Testis (tissue), 3 donors: ENCODE measurements around the gene TTLL7. TPM values are rescaled to one million over a fixed set of nuclear protein-coding genes. Genes with fewer than 3 reads are reported as not detected.

Source experiments
- DNase-seq: peaks from one replicate; pipeline ENCODE4 v3.0.0-alpha.2; 2019
- H3K27ac ChIP-seq, 2 donors: fragments of 200-600 bp; sonication (generic); one replicate each; pipeline ENCODE4 v1.5.1; 2019
- H3K27me3 ChIP-seq: fragments of 200-600 bp; sonication (generic); one replicate; pipeline ENCODE4 v1.5.1; 2019
- H3K36me3 ChIP-seq: fragments of 200-600 bp; sonication (generic); one replicate; pipeline ENCODE4 v1.5.1; 2017; ENCODE audit warnings: low read depth; ENCODE audit errors: missing control alignments
- H3K4me1 ChIP-seq: fragments of 200-600 bp; sonication (generic); one replicate; pipeline ENCODE4 v1.5.1; 2019
- H3K4me3 ChIP-seq, 2 donors: fragments of 200-600 bp; sonication (generic); one replicate each; pipeline ENCODE4 v1.5.1; 2017 to 2019
- H3K9me3 ChIP-seq: fragments of 200-600 bp; sonication (generic); one replicate; pipeline ENCODE4 v1.5.1; 2017
- POLR2A ChIP-seq: fragments of 450-650 bp; IDR thresholded peaks from one replicate; pipeline ENCODE4 v1.6.1; 2017; ENCODE audit warnings: antibody characterized with exemption, mild to moderate bottlenecking, moderate library complexity
- WGBS, 2 donors: methylation state at CpG; one replicate each; pipeline ENCODE4 v1.1.5; 2018; 5-methylcytosine and 5-hydroxymethylcytosine counted together
- intact Hi-C: fragments of 100-400 bp; cut with DNase I; formaldehyde crosslinking; loops from one replicate; pipeline ENCODE4 v1.15.1; 2023; ENCODE audit warnings: low total_unique reads
- polyA plus RNA-seq: library from polyadenylated mRNA; stranded (reverse); fragments of 350-450 nt; fragmentation: Illumina TruSeq; extraction: RNeasy Lipid Tissue Mini Kit (QIAGEN cat#74804); gene quantifications from one replicate; pipeline ENCODE4 v1.2.3, GENCODE V29; 2014; ENCODE audit warnings: low read depth, low replicate concordance; ENCODE audit not compliant: insufficient read depth
- total RNA-seq, 2 donors: library from RNA; depleted of rRNA; stranded (reverse); fragments of >200 nt; gene quantifications; one replicate each; pipeline ENCODE4 v1.2.3, GENCODE V29; 2016
- TF ChIP-seq, protein P1 (sequence below), 3 experiments: fragments of 450-650 bp in 2 of 3; fragments of 200-600 bp in 1 of 3; sonication (generic) in 1 of 3; IDR thresholded peaks; one replicate each; pipeline ENCODE4 v1.5.1; 2016 to 2019; ENCODE audit warnings: antibody characterized with exemption in 3 of 3, mild to moderate bottlenecking in 2 of 3, moderate library complexity in 1 of 3

Gene TTLL7
- total and polyA plus RNA-seq, 3 donors from 2014 or later: 22.4 to 35.2 (median 28.6) TPM

DNA sequence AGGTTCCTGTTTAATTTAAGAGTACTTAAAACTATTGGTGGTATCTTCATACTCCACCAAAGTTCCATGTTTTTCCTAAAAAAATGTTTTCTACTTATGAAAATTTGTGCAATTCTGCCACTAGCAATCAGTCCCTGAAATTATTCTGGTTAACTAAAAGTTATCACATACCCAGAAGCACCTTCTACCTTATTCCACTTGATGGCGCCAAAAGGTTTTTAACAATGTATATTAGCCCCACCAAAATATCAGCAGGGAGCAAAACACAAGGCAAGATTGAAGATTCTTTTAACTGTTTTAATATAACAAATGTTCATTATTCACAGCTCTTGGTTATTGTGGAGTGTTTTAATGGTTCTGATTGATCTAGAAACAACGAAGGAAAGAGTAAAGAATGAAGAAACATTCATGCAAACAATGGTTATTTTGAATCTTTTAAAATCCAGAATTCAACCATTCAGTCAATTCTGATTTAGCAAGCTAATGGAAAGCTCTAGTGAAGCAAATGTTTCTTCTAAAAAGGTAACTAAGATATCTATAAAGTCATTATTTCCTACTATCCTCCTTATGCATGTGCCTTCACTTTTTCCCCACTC is 67.2 kb downstream of the TTLL7 start:
- DNase-seq: peak; percentile 30
- Histone ChIP-seq H3K4me1 (no peaks in the 10 kb centered on the region), H3K27ac (no peak overlapping the region), H3K9me3 (no peaks in the 10 kb centered on the region), H3K27me3 (no peaks in the 10 kb centered on the region), H3K36me3 (no peaks in the 10 kb centered on the region), H3K4me3 (no peak overlapping the region)
- TF ChIP-seq, protein P1, sequence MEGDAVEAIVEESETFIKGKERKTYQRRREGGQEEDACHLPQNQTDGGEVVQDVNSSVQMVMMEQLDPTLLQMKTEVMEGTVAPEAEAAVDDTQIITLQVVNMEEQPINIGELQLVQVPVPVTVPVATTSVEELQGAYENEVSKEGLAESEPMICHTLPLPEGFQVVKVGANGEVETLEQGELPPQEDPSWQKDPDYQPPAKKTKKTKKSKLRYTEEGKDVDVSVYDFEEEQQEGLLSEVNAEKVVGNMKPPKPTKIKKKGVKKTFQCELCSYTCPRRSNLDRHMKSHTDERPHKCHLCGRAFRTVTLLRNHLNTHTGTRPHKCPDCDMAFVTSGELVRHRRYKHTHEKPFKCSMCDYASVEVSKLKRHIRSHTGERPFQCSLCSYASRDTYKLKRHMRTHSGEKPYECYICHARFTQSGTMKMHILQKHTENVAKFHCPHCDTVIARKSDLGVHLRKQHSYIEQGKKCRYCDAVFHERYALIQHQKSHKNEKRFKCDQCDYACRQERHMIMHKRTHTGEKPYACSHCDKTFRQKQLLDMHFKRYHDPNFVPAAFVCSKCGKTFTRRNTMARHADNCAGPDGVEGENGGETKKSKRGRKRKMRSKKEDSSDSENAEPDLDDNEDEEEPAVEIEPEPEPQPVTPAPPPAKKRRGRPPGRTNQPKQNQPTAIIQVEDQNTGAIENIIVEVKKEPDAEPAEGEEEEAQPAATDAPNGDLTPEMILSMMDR (IDR thresholded peaks at IDR 0.05): peak; percentile 40 to 67 (median 56)
- TF ChIP-seq POLR2A: no peak
- intact Hi-C loops: loop anchor here (10.0 kb wide), 1 partner anchor 193 kb away; no protein-coding TSS in a partner anchor
- 27 to 30% methylated on average over 2 of the region's 2 CpGs for WGBS, 2 donors

DNA sequence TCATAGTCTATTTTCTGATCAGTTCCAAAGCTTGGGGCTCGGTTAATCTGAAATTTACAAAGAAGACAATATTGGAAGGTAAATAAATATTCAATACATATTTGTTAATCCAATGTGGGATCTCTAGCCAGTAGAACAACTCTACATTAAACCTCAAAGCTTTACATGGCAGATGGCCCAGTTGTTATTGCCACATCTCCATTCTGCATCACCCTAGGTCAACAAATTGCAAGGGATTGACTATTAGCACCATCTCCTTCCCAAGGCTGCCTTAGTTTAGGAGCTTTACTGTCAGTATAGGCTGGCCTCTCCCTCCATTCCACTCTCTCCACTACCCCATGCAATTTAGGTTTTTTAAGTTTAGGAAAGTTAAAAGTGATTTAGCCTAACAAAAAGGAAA is 69.7 kb downstream of the TTLL7 start:
- Histone ChIP-seq H3K9me3 (no peaks in the 10 kb centered on the region), H3K27ac (no peak overlapping the region), H3K27me3 (no peaks in the 10 kb centered on the region), H3K36me3 (no peaks in the 10 kb centered on the region), H3K4me1 (no peaks in the 10 kb centered on the region), H3K4me3 (no peak overlapping the region)
- intact Hi-C loops: no loop called here
- DNase-seq: no peak
- TF ChIP-seq, protein P1 (IDR thresholded peaks at IDR 0.05): no peak
- TF ChIP-seq POLR2A: no peak
- WGBS, 2 donors: 94 to 97% methylated on average over 1 of the region's 1 CpG

DNA sequence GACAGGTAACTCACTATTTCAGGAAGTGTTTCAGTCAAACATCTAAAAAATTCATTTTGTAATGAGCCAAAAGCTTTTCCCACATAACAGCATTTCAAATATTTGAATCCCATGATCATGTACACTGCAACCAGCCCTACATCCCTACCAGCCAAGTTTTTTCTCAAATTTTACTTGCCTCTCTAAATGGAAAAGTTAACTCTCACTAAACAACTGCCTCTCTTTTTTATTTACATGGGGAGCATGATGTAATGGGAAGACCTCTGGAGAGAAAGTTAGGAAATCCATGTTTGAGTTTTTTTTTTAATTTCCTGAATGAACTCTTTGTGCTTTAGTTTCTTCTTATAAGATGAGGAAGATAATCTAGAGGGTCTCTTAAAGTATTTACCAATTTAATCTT is 70.5 kb downstream of the TTLL7 start:
- H3K36me3 ChIP-seq: no peaks in the 10 kb centered on the region
- TF ChIP-seq, protein P1 (IDR thresholded peaks at IDR 0.05): no peak
- no peak for TF ChIP-seq POLR2A
- no peak overlapping the region for H3K4me3 ChIP-seq
- H3K4me1 ChIP-seq: no peaks in the 10 kb centered on the region
- intact Hi-C loops: no loop called here
- no peaks in the 10 kb centered on the region for H3K27me3 ChIP-seq
- no peak for DNase-seq
- no peaks in the 10 kb centered on the region for H3K9me3 ChIP-seq
- H3K27ac ChIP-seq: no peak overlapping the region

DNA sequence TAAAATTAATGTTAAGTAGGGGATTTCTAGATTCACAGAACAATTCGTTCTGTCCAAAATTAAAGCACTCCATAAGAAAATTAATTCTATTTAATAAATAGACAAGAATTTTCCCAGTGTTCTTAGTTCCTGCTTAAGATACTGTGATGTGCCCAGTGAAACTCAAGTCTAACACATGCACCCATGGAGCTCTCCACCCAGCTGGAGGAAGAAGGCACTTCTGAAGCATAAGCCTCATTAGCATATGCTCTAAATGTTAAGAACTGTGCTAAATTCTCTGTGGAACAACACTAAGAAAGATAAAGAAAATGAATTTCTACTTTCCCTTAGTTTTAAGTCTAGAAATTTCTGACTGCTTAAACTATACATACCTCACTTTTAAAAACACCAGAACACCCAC is 71.2 kb downstream of the TTLL7 start:
- H3K27ac ChIP-seq: no peak overlapping the region
- DNase-seq: no peak
- H3K4me1 ChIP-seq: no peaks in the 10 kb centered on the region
- intact Hi-C loops: no loop called here
- no peaks in the 10 kb centered on the region for H3K9me3 ChIP-seq
- no peaks in the 10 kb centered on the region for H3K36me3 ChIP-seq
- H3K27me3 ChIP-seq: no peaks in the 10 kb centered on the region
- TF ChIP-seq POLR2A: no peak
- TF ChIP-seq, protein P1 (IDR thresholded peaks at IDR 0.05): no peak
- no peak overlapping the region for H3K4me3 ChIP-seq
- 63 to 73% methylated on average over 1 of the region's 1 CpG for WGBS, 2 donors

- no peaks in the 10 kb centered on the region for H3K27me3 ChIP-seq
- H3K4me1 ChIP-seq: no peaks in the 10 kb centered on the region
- no peaks in the 10 kb centered on the region for H3K9me3 ChIP-seq
- H3K36me3 ChIP-seq: no peaks in the 10 kb centered on the region
- intact Hi-C loops: no loop called here
- no peak for DNase-seq
- no peak overlapping the region for H3K27ac ChIP-seq
- H3K4me3 ChIP-seq: no peak overlapping the region
- TF ChIP-seq POLR2A: no peak
- TF ChIP-seq, protein P1 (IDR thresholded peaks at IDR 0.05): no peak
These were observed 71.9 kb downstream of the TTLL7 start for GRCh38 chr1:83927061-83927460.
